Upper lobe of left lung (tissue), 6 donors: ENCODE measurements around the gene AR. TPM values are rescaled to one million over a fixed set of nuclear protein-coding genes. Genes with fewer than 3 reads are reported as not detected.

Source experiments
- ATAC-seq, 2 donors: fragments of 200-7000 bp; cut with Tn5 transposase; one replicate each; pipeline ENCODE4 v1.9.1; 2022; ENCODE audit warnings: mild to moderate bottlenecking in 2 of 2, moderate library complexity in 2 of 2; ENCODE audit not compliant: low FRiP score in 2 of 2
- DNase-seq, 2 donors: peaks; one replicate each; pipeline ENCODE4 v3.0.0-alpha.2; 2019 to 2020
- H3K27ac ChIP-seq, 4 donors: fragments of 200-600 bp; sonication (generic); one replicate each; pipeline ENCODE4 v1.5.1; 2016 to 2019
- H3K27me3 ChIP-seq, 4 donors: fragments of 200-600 bp; sonication (generic); one replicate each; pipeline ENCODE4 v1.5.1; 2017 to 2019
- H3K36me3 ChIP-seq, 4 donors: fragments of 200-600 bp; sonication (generic); one replicate each; pipeline ENCODE4 v1.5.1; 2016 to 2019
- H3K4me1 ChIP-seq, 4 donors: fragments of 200-600 bp; sonication (generic); one replicate each; pipeline ENCODE4 v1.5.1; 2018 to 2019
- H3K4me3 ChIP-seq, 4 donors: fragments of 200-600 bp; sonication (generic); one replicate each; pipeline ENCODE4 v1.5.1; 2017 to 2019; ENCODE audit warnings: mild to moderate bottlenecking in 2 of 4, moderate library complexity in 1 of 4
- H3K9me3 ChIP-seq, 4 donors: fragments of 200-600 bp; sonication (generic); one replicate each; pipeline ENCODE4 v1.5.1; 2018 to 2019
- EP300 ChIP-seq, 4 donors: sonication (generic); formaldehyde crosslinking; IDR thresholded peaks; one replicate each; pipeline ENCODE4 v1.5.1; 2017; ENCODE audit warnings: antibody characterized with exemption in 4 of 4, control low read depth in 2 of 4
- POLR2A ChIP-seq, 4 donors: fragments of 450-650 bp; IDR thresholded peaks; one replicate each; pipeline ENCODE4 v1.5.1; 2016 to 2017; ENCODE audit warnings: antibody characterized with exemption in 4 of 4, mild to moderate bottlenecking in 2 of 4
- POLR2AphosphoS5 ChIP-seq, 2 donors: sonication (generic); formaldehyde crosslinking; IDR thresholded peaks; one replicate each; pipeline ENCODE4 v1.5.1; 2017; ENCODE audit warnings: antibody characterized with exemption in 2 of 2
- WGBS, 2 donors: methylation state at CpG; one replicate each; pipeline ENCODE4 v1.1.5; 2017 to 2018; 5-methylcytosine and 5-hydroxymethylcytosine counted together
- total RNA-seq, 6 donors: library from RNA; depleted of rRNA in 4 of 6; stranded (reverse); fragments of >200 nt in 4 of 6; gene quantifications; one replicate each; pipeline versions ENCODE4 v1.1.0 to v1.2.1, GENCODE V29; 2016 to 2021
- TF ChIP-seq, protein P1 (sequence below), 6 experiments: fragments of 450-650 bp in 4 of 6; fragments of 200-600 bp in 2 of 6; sonication (generic) in 2 of 6; IDR thresholded peaks; one replicate each; pipeline ENCODE4 v1.5.1; 2016 to 2019; ENCODE audit warnings: antibody characterized with exemption in 6 of 6
- donor health status: DM: no; HTN: no; CAD: no; lungs with moderate emphysema.
- donor health status: DM: no; HTN: yes; CAD: no; lungs with severe emphysema.

The AR gene
- total RNA-seq, 6 donors from 2014 or later = 2.0 to 5.8 (median 2.6) TPM

DNA sequence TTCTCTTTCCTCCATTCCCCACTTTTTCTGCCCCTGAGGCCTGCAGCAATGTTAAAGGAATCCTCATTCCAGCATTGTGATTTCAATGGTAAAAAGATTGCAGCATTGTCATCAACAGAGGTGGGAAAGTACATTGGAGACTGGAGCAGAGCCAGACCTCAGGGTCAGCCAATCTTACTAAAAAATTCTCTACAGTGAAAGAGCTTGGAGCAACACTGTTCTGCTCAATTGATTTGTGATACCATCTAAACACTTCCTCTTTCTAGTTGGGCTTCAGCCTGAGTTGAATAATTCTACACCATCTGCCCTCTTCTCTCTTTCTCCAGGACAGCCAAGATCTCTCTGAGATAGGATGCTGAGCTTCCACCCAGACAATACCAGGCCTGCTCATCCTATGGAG lies 176.5 kb downstream of the AR start:
- no peak for TF ChIP-seq POLR2A (IDR thresholded peaks at IDR 0.05)
- TF ChIP-seq EP300 (IDR thresholded peaks at IDR 0.05) = no peak
- no peak for TF ChIP-seq POLR2AphosphoS5 (IDR thresholded peaks at IDR 0.05)
- TF ChIP-seq, protein P1, sequence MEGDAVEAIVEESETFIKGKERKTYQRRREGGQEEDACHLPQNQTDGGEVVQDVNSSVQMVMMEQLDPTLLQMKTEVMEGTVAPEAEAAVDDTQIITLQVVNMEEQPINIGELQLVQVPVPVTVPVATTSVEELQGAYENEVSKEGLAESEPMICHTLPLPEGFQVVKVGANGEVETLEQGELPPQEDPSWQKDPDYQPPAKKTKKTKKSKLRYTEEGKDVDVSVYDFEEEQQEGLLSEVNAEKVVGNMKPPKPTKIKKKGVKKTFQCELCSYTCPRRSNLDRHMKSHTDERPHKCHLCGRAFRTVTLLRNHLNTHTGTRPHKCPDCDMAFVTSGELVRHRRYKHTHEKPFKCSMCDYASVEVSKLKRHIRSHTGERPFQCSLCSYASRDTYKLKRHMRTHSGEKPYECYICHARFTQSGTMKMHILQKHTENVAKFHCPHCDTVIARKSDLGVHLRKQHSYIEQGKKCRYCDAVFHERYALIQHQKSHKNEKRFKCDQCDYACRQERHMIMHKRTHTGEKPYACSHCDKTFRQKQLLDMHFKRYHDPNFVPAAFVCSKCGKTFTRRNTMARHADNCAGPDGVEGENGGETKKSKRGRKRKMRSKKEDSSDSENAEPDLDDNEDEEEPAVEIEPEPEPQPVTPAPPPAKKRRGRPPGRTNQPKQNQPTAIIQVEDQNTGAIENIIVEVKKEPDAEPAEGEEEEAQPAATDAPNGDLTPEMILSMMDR (IDR thresholded peaks at IDR 0.05) = no peak
- Histone ChIP-seq H3K4me1 (peaks cover 0 to 5% (median 0%) of the 10 kb centered on the region in 4 donors), H3K36me3 (no peaks in the 10 kb centered on the region), H3K4me3 (no peak overlapping the region), H3K27ac (no peak overlapping the region), H3K9me3 (no peaks in the 10 kb centered on the region), H3K27me3 (no peaks in the 10 kb centered on the region)
- DNase-seq = no peak
- ATAC-seq = no peak

DNA sequence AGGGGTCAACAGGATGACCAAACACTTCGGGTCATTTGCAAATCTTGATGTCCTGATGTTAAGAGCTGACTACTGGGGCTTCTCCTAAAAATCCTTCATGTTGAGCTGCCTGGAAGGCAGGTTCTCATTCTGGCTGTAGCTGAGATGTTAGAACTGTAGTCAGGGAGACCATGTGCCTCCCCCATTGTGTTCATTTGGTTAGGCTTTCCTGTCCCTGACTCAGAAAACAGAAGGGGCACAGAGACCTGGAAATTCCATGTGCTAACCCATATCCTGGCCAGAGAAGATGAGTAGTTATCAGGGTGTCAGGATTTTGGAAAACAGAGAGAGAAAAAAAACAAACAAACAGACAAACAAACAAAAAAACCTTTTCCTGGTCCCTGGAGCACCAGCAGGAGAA lies 177.5 kb downstream of the AR start:
- no peak for ATAC-seq
- H3K36me3 ChIP-seq = no peaks in the 10 kb centered on the region
- no peak overlapping the region for H3K27ac ChIP-seq
- no peak overlapping the region for H3K4me3 ChIP-seq
- peaks cover 0 to 5% (median 0%) of the 10 kb centered on the region in 4 donors for H3K4me1 ChIP-seq
- DNase-seq = no peak
- no peaks in the 10 kb centered on the region for H3K9me3 ChIP-seq
- WGBS, 2 donors = 75 to 80% methylated on average over 1 of the region's 1 CpG
- H3K27me3 ChIP-seq = no peaks in the 10 kb centered on the region
- TF ChIP-seq EP300 (IDR thresholded peaks at IDR 0.05) (no peak), POLR2A (IDR thresholded peaks at IDR 0.05) (no peak), POLR2AphosphoS5 (IDR thresholded peaks at IDR 0.05) (no peak)
- TF ChIP-seq, protein P1 (IDR thresholded peaks at IDR 0.05) = no peak

DNA sequence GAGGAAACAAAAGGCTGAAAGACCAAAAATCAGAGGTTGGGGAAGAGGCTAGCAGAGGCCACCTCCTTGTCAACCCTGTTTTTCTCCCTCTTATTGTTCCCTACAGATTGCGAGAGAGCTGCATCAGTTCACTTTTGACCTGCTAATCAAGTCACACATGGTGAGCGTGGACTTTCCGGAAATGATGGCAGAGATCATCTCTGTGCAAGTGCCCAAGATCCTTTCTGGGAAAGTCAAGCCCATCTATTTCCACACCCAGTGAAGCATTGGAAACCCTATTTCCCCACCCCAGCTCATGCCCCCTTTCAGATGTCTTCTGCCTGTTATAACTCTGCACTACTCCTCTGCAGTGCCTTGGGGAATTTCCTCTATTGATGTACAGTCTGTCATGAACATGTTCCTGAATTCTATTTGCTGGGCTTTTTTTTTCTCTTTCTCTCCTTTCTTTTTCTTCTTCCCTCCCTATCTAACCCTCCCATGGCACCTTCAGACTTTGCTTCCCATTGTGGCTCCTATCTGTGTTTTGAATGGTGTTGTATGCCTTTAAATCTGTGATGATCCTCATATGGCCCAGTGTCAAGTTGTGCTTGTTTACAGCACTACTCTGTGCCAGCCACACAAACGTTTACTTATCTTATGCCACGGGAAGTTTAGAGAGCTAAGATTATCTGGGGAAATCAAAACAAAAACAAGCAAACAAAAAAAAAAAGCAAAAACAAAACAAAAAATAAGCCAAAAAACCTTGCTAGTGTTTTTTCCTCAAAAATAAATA lies 179.9 kb downstream of the AR start:
- TF ChIP-seq, protein P1 (IDR thresholded peaks at IDR 0.05) = no peak
- TF ChIP-seq POLR2A (IDR thresholded peaks at IDR 0.05) (no peak), EP300 (IDR thresholded peaks at IDR 0.05) (no peak), POLR2AphosphoS5 (IDR thresholded peaks at IDR 0.05) (no peak)
- Histone ChIP-seq H3K27me3 (no peaks in the 10 kb centered on the region), H3K36me3 (no peaks in the 10 kb centered on the region), H3K27ac (no peak overlapping the region), H3K9me3 (no peaks in the 10 kb centered on the region), H3K4me3 (no peak overlapping the region), H3K4me1 (peaks cover 0 to 5% (median 0%) of the 10 kb centered on the region in 4 donors)
- peak in 1 of 2 donors; percentile 23 for DNase-seq
- WGBS, 2 donors = 53 to 58% methylated on average over 5 of the region's 5 CpGs
- ATAC-seq = no peak

DNA sequence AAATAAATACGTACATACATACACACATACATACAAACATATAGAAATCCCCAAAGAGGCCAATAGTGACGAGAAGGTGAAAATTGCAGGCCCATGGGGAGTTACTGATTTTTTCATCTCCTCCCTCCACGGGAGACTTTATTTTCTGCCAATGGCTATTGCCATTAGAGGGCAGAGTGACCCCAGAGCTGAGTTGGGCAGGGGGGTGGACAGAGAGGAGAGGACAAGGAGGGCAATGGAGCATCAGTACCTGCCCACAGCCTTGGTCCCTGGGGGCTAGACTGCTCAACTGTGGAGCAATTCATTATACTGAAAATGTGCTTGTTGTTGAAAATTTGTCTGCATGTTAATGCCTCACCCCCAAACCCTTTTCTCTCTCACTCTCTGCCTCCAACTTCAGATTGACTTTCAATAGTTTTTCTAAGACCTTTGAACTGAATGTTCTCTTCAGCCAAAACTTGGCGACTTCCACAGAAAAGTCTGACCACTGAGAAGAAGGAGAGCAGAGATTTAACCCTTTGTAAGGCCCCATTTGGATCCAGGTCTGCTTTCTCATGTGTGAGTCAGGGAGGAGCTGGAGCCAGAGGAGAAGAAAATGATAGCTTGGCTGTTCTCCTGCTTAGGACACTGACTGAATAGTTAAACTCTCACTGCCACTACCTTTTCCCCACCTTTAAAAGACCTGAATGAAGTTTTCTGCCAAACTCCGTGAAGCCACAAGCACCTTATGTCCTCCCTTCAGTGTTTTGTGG lies 180.7 kb downstream of the AR start:
- no peak for TF ChIP-seq POLR2A (IDR thresholded peaks at IDR 0.05)
- TF ChIP-seq, protein P1 (IDR thresholded peaks at IDR 0.05) = no peak
- no peak for TF ChIP-seq POLR2AphosphoS5 (IDR thresholded peaks at IDR 0.05)
- no peak for TF ChIP-seq EP300 (IDR thresholded peaks at IDR 0.05)
- H3K27ac ChIP-seq = no peak overlapping the region
- WGBS, 2 donors = 43 to 50% methylated on average over 5 of the region's 5 CpGs
- no peaks in the 10 kb centered on the region for H3K9me3 ChIP-seq
- ATAC-seq = no peak
- no peaks in the 10 kb centered on the region for H3K36me3 ChIP-seq
- no peak overlapping the region for H3K4me3 ChIP-seq
- no peak for DNase-seq
- no peaks in the 10 kb centered on the region for H3K27me3 ChIP-seq
- H3K4me1 ChIP-seq = peaks cover 0 to 5% (median 0%) of the 10 kb centered on the region in 4 donors
